PC-9 (cell line): ENCODE data around the gene C1orf105. TPM values are rescaled to one million over a fixed set of nuclear protein-coding genes. Genes with fewer than 3 reads are reported as not detected.

ENCODE experiments used
- BruUV-seq: library from RNA; stranded (reverse); fragments of 400-500 nt; replicated peaks from 2 replicates; lab custom pipeline; 2021; lab: Mats Ljungman, UMichigan
- CTCF ChIA-PET: fragments of 300-600 bp; sonication (Branson Sonifier 250); formaldehyde crosslinking; loops from one replicate; lab custom pipeline; 2022; ENCODE audit warnings: antibody characterized with exemption; lab: Charles Lee
- POLR2A ChIA-PET: fragments of 300-600 bp; sonication (Branson Sonifier 250); formaldehyde crosslinking; loops from one replicate; lab custom pipeline; 2022; ENCODE audit warnings: antibody characterized with exemption; ENCODE audit not compliant: unreplicated experiment; lab: Charles Lee
- DNase-seq, 2 experiments: peaks; one replicate each; pipeline versions ENCODE4 v3.0.0 to v3.0.0-alpha.2; 2015 to 2022; ENCODE audit warnings: mixed read lengths in 1 of 2
- H2AFZ ChIP-seq: fragments of 200-600 bp; sonication (generic); 2 replicates; pipeline ENCODE4 v1.8.1; 2017; ENCODE audit warnings: antibody characterized with exemption
- H3F3A ChIP-seq: fragments of 200-600 bp; sonication (generic); 2 replicates; pipeline ENCODE4 v1.8.1; 2017; ENCODE audit warnings: antibody characterized with exemption, mild to moderate bottlenecking, low read depth; ENCODE audit not compliant: insufficient read depth
- H3K27ac ChIP-seq: fragments of 200-600 bp; sonication (generic); 2 replicates; pipeline ENCODE4 v1.6.1; 2016; ENCODE audit warnings: mixed run types
- H3K27me3 ChIP-seq: fragments of 200-600 bp; sonication (generic); 2 replicates; pipeline ENCODE4 v1.6.1; 2016; ENCODE audit warnings: low read depth, mixed run types; ENCODE audit not compliant: insufficient read depth
- H3K36me3 ChIP-seq: fragments of 200-600 bp; sonication (generic); 2 replicates; pipeline ENCODE4 v1.6.1; 2016; ENCODE audit warnings: low read depth, mixed run types
- H3K4me1 ChIP-seq: fragments of 200-600 bp; sonication (generic); replicated peaks from 2 replicates; pipeline ENCODE4 v1.6.1; 2016; ENCODE audit warnings: mixed run types; ENCODE audit not compliant: insufficient read depth
- H3K4me2 ChIP-seq: fragments of 200-600 bp; sonication (generic); 2 replicates; pipeline ENCODE4 v1.6.1; 2017; ENCODE audit warnings: mixed run types
- H3K4me3 ChIP-seq: fragments of 200-600 bp; sonication (generic); 2 replicates; pipeline ENCODE4 v1.6.1; 2016; ENCODE audit warnings: mixed run types
- H3K79me2 ChIP-seq: fragments of 200-600 bp; sonication (generic); 2 replicates; pipeline ENCODE4 v1.6.1; 2017; ENCODE audit warnings: low read depth, mixed run types
- H3K9me2 ChIP-seq: fragments of 200-600 bp; sonication (generic); 2 replicates; pipeline ENCODE4 v1.8.1; 2017; ENCODE audit warnings: mild to moderate bottlenecking; ENCODE audit not compliant: insufficient read depth
- H3K9me3 ChIP-seq: fragments of 200-600 bp; sonication (generic); 2 replicates; pipeline ENCODE4 v1.8.1; 2016; ENCODE audit warnings: low read depth; ENCODE audit not compliant: insufficient read depth
- H4K20me1 ChIP-seq: fragments of 200-600 bp; sonication (generic); 2 replicates; pipeline ENCODE4 v1.8.1; 2017; ENCODE audit not compliant: insufficient read depth
- CTCF ChIP-seq: fragments of 200-600 bp; sonication (generic); conservative IDR thresholded peaks from 2 replicates; pipeline ENCODE4 v1.6.1; 2017; ENCODE audit warnings: mixed run types, antibody characterized with exemption, mild to moderate bottlenecking, moderate library complexity
- EZH2 ChIP-seq: fragments of 200-600 bp; sonication (generic); IDR thresholded peaks from 2 replicates; pipeline ENCODE4 v1.8.0; 2017; ENCODE audit warnings: antibody characterized with exemption, low read depth
- intact Hi-C: fragments of 100-400 bp; cut with micrococcal nuclease; formaldehyde crosslinking; loops from one replicate; pipeline ENCODE4 v1.10.0; 2022; ENCODE audit not compliant: unreplicated experiment
- total RNA-seq: library from RNA; stranded (reverse); gene quantifications from 2 replicates; pipeline ENCODE4 v1.2.3, GENCODE V29; 2021

C1orf105 gene
- total RNA-seq, 1 experiment from 2014 or later = not detected

DNA sequence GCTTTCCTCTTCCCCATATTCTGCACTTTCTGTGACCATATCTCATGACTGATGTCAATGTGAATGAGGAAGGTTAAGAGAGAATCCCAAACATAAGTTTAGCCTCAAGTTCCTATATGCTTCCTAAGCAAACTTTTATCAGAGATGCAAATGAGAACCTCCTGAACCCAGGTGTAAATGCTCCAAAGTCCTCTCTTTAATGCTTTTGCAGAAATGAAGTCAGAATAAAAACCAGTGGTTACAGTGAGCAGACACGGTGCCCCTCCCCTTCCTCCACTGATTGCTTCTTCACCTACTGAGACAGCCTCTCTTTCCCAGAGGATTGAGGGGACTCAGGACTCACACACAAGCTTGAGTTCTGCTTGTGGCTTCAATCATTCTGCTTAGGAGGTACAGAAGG is 35.0 kb downstream of the C1orf105 start:
- no peaks in the 10 kb centered on the region for H3K36me3 ChIP-seq
- TF ChIP-seq CTCF (no peak), EZH2 (no peak)
- H3K9me3 ChIP-seq = no peaks in the 10 kb centered on the region
- no peak overlapping the region for H3K4me3 ChIP-seq
- ChIA-PET POLR2A (no interaction called here), CTCF (interaction anchor here (0.6 kb wide), 1 partner anchor 92 kb away, joined by 3 read pairs; no protein-coding TSS in a partner anchor)
- DNase-seq = no peak
- intact Hi-C loops = no loop called here
- no TSS peak for BruUV-seq
- H3K79me2 ChIP-seq = no peaks in the 10 kb centered on the region
- no peak overlapping the region for H2AFZ ChIP-seq
- no peaks in the 10 kb centered on the region for H4K20me1 ChIP-seq
- peaks cover 38% of the 10 kb centered on the region for H3K4me1 ChIP-seq
- H3F3A ChIP-seq = peaks cover 26% of the 10 kb centered on the region
- no peak overlapping the region for H3K4me2 ChIP-seq
- H3K27me3 ChIP-seq = no peaks in the 10 kb centered on the region
- H3K9me2 ChIP-seq = no peaks in the 10 kb centered on the region
- no peak overlapping the region for H3K27ac ChIP-seq

DNA sequence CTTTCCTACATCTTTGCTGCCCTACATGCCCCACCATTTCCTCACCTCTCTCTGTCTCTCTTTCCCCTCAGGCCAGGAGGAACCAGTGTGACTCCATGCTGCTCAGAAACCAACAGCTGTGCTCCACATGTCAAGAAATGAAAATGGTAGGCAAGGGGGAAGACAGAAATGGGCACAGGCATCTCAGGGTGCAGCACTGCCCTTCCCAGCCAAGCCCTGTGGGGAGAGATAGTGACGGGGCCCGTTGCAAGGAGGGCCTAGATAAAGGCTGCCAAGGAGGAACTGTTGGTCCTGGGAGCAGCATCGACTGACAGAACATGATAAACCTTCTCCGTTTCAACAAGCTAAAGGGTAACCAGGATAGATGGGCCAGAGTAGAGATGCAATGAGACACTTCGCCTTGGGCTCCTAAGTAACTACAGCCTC is 35.9 kb downstream of the C1orf105 start:
- no peak overlapping the region for H3K27ac ChIP-seq
- H3K9me2 ChIP-seq = no peaks in the 10 kb centered on the region
- H3F3A ChIP-seq = peaks cover 26% of the 10 kb centered on the region
- ChIA-PET POLR2A (no interaction called here), CTCF (interaction anchor here (0.6 kb wide), 1 partner anchor 91 kb away, joined by 3 read pairs; no protein-coding TSS in a partner anchor)
- H3K36me3 ChIP-seq = no peaks in the 10 kb centered on the region
- no peaks in the 10 kb centered on the region for H3K27me3 ChIP-seq
- H3K4me2 ChIP-seq = no peak overlapping the region
- no peak overlapping the region for H2AFZ ChIP-seq
- no TSS peak for BruUV-seq
- no peak for DNase-seq
- no peaks in the 10 kb centered on the region for H3K9me3 ChIP-seq
- TF ChIP-seq EZH2 (no peak), CTCF (no peak)
- no peak overlapping the region for H3K4me3 ChIP-seq
- no peaks in the 10 kb centered on the region for H4K20me1 ChIP-seq
- intact Hi-C loops = no loop called here
- no peaks in the 10 kb centered on the region for H3K79me2 ChIP-seq
- H3K4me1 ChIP-seq = peaks cover 38% of the 10 kb centered on the region

- Histone ChIP-seq H2AFZ (no peak overlapping the region), H3K4me2 (no peak overlapping the region), H4K20me1 (no peaks in the 10 kb centered on the region), H3K79me2 (no peaks in the 10 kb centered on the region), H3K9me2 (no peaks in the 10 kb centered on the region), H3K36me3 (no peaks in the 10 kb centered on the region), H3K27ac (no peak overlapping the region), H3K4me3 (no peak overlapping the region), H3K4me1 (peaks cover 32% of the 10 kb centered on the region), H3K27me3 (no peaks in the 10 kb centered on the region), H3K9me3 (no peaks in the 10 kb centered on the region), H3F3A (peaks cover 20% of the 10 kb centered on the region)
- CTCF ChIA-PET = no interaction called here
- DNase-seq = no peak
- TF ChIP-seq CTCF (no peak), EZH2 (no peak)
- intact Hi-C loops = no loop called here
- no TSS peak for BruUV-seq
- POLR2A ChIA-PET = no interaction called here
Measured at GRCh38 chr1:172457479-172458130, 37.1 kb downstream of the C1orf105 start.
